Measurements from ENCODE around the gene RBMS3. TPM values are rescaled to one million over a fixed set of nuclear protein-coding genes. Genes with fewer than 3 reads are reported as not detected.

RBMS3 gene
- total and polyA plus RNA-seq, 2 experiments from 2014 or later: 3.2 to 7.4 TPM

DNA sequence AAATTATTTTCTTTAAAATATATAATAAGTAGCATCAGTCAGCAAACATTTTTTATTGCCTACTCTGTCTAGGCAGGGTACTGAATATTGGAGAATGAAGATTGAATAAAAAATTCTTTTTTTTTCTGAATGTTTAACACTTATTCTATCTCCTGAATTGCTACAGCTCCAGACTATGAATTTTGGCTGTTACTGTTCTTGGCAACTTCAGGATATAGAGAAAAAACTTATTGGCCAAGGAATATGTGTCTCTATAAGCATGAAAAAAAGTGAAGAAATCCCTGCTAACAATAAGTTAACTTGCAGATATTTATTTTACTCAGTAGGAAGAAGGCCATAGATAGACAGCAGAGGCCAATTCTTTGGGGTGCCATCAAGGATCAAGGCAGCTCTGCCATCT is 309.6 kb downstream of the RBMS3 start:
- Histone ChIP-seq H3K27me3 (ENCODE audit: insufficient read depth) (no peaks in the 10 kb centered on the region), H2AFZ (no peak overlapping the region), H3K36me3 (ENCODE audit: insufficient read depth) (no peaks in the 10 kb centered on the region), H3K4me3 (no peak overlapping the region), H3K79me2 (replicated peaks; ENCODE audit: insufficient read depth) (no peaks in the 10 kb centered on the region), H3K4me2 (no peak overlapping the region), H3K4me1 (ENCODE audit: insufficient read depth) (no peaks in the 10 kb centered on the region), H3K9me2 (ENCODE audit: insufficient read depth) (0 out of 2 replicates have a peak, but pooled peaks cover 2% of the 10 kb centered on the region), H4K20me1 (replicated peaks; ENCODE audit: insufficient read depth) (no peaks in the 10 kb centered on the region), H3K27ac (ENCODE audit: low read depth) (no peak overlapping the region), H3F3A (replicated peaks; ENCODE audit: low read depth) (no peaks in the 10 kb centered on the region)
- no peak overlapping the region for H3K4me3 Mint-ChIP-seq
- TF ChIP-seq, protein P1, sequence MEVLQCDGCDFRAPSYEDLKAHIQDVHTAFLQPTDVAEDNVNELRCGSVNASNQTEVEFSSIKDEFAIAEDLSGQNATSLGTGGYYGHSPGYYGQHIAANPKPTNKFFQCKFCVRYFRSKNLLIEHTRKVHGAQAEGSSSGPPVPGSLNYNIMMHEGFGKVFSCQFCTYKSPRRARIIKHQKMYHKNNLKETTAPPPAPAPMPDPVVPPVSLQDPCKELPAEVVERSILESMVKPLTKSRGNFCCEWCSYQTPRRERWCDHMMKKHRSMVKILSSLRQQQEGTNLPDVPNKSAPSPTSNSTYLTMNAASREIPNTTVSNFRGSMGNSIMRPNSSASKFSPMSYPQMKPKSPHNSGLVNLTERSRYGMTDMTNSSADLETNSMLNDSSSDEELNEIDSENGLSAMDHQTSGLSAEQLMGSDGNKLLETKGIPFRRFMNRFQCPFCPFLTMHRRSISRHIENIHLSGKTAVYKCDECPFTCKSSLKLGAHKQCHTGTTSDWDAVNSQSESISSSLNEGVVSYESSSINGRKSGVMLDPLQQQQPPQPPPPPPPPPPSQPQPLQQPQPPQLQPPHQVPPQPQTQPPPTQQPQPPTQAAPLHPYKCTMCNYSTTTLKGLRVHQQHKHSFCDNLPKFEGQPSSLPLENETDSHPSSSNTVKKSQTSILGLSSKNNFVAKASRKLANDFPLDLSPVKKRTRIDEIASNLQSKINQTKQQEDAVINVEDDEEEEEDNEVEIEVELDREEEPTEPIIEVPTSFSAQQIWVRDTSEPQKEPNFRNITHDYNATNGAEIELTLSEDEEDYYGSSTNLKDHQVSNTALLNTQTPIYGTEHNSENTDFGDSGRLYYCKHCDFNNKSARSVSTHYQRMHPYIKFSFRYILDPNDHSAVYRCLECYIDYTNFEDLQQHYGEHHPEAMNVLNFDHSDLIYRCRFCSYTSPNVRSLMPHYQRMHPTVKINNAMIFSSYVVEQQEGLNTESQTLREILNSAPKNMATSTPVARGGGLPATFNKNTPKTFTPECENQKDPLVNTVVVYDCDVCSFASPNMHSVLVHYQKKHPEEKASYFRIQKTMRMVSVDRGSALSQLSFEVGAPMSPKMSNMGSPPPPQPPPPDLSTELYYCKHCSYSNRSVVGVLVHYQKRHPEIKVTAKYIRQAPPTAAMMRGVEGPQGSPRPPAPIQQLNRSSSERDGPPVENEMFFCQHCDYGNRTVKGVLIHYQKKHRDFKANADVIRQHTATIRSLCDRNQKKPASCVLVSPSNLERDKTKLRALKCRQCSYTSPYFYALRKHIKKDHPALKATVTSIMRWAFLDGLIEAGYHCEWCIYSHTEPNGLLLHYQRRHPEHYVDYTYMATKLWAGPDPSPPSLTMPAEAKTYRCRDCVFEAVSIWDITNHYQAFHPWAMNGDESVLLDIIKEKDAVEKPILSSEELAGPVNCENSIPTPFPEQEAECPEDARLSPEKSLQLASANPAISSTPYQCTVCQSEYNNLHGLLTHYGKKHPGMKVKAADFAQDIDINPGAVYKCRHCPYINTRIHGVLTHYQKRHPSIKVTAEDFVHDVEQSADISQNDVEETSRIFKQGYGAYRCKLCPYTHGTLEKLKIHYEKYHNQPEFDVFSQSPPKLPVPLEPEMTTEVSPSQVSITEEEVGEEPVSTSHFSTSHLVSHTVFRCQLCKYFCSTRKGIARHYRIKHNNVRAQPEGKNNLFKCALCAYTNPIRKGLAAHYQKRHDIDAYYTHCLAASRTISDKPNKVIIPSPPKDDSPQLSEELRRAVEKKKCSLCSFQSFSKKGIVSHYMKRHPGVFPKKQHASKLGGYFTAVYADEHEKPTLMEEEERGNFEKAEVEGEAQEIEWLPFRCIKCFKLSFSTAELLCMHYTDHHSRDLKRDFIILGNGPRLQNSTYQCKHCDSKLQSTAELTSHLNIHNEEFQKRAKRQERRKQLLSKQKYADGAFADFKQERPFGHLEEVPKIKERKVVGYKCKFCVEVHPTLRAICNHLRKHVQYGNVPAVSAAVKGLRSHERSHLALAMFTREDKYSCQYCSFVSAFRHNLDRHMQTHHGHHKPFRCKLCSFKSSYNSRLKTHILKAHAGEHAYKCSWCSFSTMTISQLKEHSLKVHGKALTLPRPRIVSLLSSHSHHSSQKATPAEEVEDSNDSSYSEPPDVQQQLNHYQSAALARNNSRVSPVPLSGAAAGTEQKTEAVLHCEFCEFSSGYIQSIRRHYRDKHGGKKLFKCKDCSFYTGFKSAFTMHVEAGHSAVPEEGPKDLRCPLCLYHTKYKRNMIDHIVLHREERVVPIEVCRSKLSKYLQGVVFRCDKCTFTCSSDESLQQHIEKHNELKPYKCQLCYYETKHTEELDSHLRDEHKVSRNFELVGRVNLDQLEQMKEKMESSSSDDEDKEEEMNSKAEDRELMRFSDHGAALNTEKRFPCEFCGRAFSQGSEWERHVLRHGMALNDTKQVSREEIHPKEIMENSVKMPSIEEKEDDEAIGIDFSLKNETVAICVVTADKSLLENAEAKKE (CRISPR knock-in tag; IDR thresholded peaks at IDR 0.05): no peak
- TF ChIP-seq, protein P2, sequence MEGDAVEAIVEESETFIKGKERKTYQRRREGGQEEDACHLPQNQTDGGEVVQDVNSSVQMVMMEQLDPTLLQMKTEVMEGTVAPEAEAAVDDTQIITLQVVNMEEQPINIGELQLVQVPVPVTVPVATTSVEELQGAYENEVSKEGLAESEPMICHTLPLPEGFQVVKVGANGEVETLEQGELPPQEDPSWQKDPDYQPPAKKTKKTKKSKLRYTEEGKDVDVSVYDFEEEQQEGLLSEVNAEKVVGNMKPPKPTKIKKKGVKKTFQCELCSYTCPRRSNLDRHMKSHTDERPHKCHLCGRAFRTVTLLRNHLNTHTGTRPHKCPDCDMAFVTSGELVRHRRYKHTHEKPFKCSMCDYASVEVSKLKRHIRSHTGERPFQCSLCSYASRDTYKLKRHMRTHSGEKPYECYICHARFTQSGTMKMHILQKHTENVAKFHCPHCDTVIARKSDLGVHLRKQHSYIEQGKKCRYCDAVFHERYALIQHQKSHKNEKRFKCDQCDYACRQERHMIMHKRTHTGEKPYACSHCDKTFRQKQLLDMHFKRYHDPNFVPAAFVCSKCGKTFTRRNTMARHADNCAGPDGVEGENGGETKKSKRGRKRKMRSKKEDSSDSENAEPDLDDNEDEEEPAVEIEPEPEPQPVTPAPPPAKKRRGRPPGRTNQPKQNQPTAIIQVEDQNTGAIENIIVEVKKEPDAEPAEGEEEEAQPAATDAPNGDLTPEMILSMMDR (conservative IDR thresholded peaks at IDR 0.05; ENCODE audit: low read depth in 2 of 2): no peak
- TF ChIP-seq ZNF331 (CRISPR knock-in tag; IDR thresholded peaks at IDR 0.05; ENCODE audit: low read depth) (no peak), CREB1 (CRISPR knock-in tag; IDR thresholded peaks at IDR 0.05; ENCODE audit: low read depth) (no peak), EZH2phosphoT487 (IDR thresholded peaks at IDR 0.05; ENCODE audit: unreplicated experiment) (no peak), NANOG (IDR thresholded peaks at IDR 0.05; ENCODE audit: borderline replicate concordance) (no peak), JUNB (IDR thresholded peaks at IDR 0.05; ENCODE audit: unreplicated experiment) (no peak), EZH2 (IDR thresholded peaks at IDR 0.05; ENCODE audit: low read depth, unreplicated experiment) (no peak), STAT1 (IDR thresholded peaks at IDR 0.05; ENCODE audit: unreplicated experiment) (no peak)
- H3K9me3 Mint-ChIP-seq: no peaks in the 10 kb centered on the region
- H3K36me3 Mint-ChIP-seq (ENCODE audit: low read depth): no peaks in the 10 kb centered on the region
- H3K27ac Mint-ChIP-seq: no peak overlapping the region
- DNase-seq (ENCODE audit: low spot score): no peak
- ATAC-seq: no peak
- no peaks in the 10 kb centered on the region for H3K4me1 Mint-ChIP-seq
- no peaks in the 10 kb centered on the region for H3K27me3 Mint-ChIP-seq (ENCODE audit: insufficient read depth, low read depth, poor library complexity)
